Medulla oblongata (tissue), 1 donor: ENCODE data around the gene PDE4D.

Experiments
- DNase-seq: peaks from one replicate; pipeline ENCODE4 v3.0.0-alpha.2; 2015; ENCODE audit errors: extremely low spot score

The PDE4D gene

GRCh38 chr5:59256331-59256730 is 637.2 kb downstream of the PDE4D start:
- no peak for DNase-seq

DNA sequence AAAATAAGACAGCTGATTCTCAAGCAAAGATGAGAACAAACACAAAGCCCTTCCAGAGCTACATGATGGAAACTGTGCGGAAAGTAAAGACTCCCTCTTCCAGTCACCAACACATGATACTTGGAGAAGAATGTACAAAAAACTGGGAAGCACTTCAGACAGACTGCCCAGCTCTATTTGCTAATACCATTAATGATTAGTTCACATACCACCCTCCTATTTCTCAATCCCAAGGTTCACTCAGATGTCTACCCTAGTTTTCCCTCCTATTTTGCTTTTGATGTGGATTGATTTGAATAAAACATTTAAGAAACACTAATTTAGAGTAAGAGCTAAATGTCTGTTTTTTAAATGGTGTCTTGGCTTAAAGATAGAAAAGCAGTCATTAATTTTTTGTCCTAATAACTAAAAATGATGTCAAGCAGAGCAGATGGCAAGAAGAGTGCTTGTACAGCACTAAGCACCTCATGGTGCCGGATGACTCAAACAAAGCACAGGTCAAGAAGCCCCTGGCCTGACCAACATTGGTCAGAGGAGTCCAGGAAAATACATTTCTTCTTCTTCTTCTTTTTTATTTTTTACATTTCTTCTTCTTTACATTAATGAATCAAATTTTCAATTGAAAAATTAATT is 639.4 kb downstream of the PDE4D start:
- no peak for DNase-seq

DNA sequence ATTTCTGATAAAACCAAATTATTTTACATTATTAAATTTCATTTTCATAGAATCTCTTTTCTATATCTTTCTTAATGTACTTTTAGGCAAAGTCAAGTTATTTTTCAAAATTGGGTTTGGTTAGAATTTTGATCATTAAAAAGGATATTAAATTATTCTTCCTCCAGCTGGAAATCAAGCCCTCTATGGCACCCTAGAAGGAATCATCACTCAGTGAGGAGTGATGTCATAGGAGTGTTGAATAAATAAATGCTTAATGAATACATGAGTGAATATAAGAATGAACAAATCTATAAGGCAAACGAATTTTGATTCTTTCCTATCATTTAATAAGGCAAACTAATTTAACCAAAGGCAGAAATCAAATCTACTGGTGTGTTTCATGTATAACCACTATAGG is 639.9 kb downstream of the PDE4D start:
- DNase-seq, result no peak

- DNase-seq, result no peak
Observed at GRCh38 chr5:59251627-59252026, 641.9 kb downstream of the PDE4D start.

- DNase-seq, result no peak
Observed at GRCh38 chr5:59249726-59250125, 643.8 kb downstream of the PDE4D start.

DNA sequence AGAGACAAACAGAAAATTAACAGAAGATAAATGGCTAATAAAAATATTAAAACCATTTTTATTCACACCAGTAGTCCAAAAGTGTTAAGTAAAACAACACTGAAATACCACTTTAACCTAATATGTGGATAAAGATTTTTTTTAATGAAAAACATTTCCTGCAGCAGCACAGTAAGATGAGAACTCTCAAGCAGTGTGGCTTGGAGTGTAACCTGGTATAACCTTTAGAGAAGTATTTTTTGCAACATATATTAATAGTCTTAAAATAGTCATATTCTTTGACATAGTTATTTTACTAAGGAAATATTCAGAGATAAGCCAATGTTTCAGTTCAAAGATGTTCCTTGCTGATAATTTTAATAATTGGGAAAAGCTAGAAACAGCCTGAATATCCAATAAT is 644.4 kb downstream of the PDE4D start:
- DNase-seq, result no peak

- no peak for DNase-seq
Observed at GRCh38 chr5:59246882-59247281, 646.6 kb downstream of the PDE4D start.

- no peak for DNase-seq
Observed at GRCh38 chr5:59246145-59246869, 647.2 kb downstream of the PDE4D start.

- DNase-seq, result no peak
Observed at GRCh38 chr5:59245198-59245597, 648.3 kb downstream of the PDE4D start.

DNA sequence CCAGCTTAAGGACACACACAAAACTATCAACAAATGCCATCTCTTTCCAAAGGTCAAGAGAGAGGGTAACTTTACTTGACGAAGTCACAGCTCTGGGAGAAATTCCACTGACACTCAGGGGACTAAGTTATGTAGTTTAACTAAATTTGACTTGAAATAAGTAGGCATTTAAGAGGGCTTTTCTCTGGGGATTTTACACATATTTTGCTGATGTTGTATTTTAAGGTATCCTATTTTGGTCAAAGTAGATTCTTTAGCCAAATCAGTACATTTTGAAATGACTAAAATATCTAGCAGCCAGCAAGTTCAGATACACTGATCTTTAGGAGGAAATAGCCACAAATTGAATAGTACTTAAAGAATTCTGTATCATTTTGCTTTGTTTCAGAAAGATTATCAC is 652.0 kb downstream of the PDE4D start:
- no peak for DNase-seq

DNA sequence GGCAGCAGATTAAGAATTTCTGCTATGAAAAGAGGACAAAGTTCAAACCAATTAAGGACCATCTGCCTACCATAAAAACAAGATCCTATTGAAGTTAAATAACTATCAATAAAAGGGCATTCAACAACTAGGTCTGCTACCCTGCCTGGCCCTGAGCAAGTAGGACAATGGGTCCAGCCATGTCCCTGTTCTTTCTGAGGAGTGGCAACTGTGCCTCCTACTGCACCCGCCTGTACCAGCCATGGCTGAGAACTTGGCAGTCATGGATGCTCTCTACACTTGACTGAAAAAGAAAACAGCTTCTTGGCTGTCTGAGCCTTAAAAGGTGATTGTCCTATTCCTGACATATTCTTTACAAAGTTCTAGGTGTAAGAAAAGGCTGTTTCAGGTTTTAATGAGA is 652.4 kb downstream of the PDE4D start:
- DNase-seq, result peak; percentile 23

- DNase-seq, result no peak
Observed at GRCh38 chr5:59238126-59238902, 655.2 kb downstream of the PDE4D start.

DNA sequence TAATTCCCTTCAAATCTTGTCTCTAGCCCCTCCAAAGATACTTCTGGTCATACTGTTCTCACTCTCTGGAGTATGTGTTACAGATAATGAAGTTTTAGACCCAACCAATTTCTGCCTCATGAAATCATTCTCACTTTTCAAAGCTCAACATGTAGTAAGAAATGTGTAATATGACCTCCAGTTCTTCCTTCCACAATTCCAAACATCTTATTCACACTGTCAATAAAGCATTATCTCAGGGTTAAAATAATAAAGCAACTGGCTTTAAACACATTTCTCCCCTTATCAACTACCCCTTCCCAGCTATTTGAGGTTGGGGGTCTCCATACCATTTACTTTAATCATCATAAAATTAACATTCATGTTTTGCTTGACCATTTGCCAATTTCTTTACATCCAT is 656.5 kb downstream of the PDE4D start:
- no peak for DNase-seq

DNA sequence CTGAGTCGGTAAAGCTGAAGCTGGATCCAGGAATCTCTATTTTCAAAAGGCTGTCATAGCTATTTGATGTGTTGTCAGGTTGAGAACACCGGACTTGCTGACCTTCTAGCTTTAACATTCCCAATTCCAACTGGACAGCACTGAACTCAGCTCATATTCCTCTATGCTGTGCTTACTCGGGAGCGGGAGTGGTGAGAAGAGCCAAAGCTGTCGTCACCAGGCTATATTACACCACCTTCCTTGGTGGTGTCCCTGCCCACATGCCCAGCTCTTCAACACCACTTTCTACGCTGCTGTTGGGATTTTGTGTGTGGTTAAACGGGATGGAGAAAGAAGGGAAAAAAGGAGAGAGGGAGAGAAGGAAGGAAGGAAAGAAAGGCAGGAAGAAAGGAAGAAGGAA is 657.1 kb downstream of the PDE4D start:
- DNase-seq, result no peak

DNA sequence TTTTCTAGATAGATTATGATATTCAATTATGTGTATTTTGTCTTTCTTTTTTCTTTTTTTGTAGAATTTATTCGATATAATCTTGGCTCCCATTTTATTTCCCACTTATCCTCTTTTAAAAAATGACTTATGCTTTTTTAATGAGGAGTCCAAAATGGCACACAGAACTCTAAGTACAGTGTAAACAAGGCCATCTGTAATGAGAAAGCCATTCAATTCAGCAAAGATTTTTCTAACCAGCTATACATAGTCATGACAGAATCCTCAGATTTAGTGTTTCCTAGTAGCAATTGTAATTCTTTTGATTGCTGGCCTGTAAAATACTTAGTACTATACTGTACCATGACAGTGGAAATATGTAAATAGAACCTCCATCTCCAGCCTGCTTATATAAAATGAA is 659.3 kb downstream of the PDE4D start:
- DNase-seq, result no peak

GRCh38 chr5:59231221-59231931 is 662.1 kb downstream of the PDE4D start:
- no peak for DNase-seq

GRCh38 chr5:59222687-59223511 is 670.6 kb downstream of the PDE4D start:
- no peak for DNase-seq

- DNase-seq, result no peak
Observed at GRCh38 chr5:59221769-59222168, 671.8 kb downstream of the PDE4D start.

DNA sequence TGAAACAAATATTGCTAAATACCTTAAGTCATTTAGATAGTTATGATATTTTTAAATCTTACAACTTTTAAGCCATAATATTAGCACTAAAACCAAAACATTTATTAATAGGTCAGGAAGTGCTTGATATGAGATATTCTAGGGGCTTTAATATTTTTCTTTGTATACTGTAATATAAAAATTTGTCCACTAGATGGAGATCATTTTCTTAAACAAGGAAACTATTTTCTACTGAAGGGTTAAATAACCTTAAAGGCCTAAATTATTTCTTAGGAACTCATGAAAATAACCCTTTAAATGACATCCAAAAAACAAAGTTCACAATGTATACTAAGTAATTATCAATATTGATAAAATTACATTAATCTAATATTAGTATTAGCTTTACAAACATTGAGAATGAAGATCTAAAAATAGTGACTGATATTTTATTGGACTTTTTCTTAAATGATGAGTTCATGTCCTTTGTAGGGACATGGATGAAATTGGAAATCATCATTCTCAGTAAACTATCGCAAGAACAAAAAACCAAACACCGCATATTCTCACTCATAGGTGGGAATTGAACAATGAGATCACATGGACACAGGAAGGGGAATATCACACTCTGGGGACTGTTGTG is 675.0 kb downstream of the PDE4D start:
- DNase-seq, result no peak

DNA sequence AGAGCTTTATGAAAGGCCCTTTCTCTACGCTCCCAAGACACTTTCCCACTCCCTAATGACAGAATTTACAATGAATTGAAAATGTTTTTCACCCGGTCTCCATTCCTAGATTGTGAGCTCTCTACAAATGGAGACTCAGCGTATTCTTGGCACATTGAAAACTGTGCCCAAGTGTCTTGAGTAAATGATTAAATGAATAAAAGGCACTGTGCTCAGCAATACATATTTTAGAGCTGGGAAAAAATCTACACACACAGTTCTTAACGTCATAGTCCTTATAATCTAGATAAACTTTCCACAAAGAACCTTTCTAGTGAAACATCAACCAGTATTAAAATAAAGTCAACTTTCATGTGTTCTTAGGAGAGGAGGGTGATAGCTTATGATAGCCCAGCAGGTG is 676.7 kb downstream of the PDE4D start:
- DNase-seq, result no peak

DNA sequence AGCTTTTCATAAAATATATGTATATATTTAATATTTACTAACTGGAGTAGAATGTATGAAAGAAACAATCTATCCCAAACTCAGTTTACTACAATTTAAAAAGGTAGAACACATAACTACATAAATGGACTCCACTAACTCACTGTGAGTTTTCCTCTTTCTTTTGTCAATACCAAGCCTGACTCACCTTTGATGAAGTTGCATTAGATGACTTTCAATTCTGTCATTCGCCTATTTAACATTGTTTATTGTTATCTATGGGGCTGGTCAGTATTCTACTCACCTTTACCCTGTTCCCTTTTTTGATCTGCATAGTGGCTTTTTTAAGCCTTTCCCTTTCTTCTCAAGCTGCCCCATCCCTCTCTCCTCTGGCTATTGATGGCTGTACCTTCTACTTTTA is 680.9 kb downstream of the PDE4D start:
- DNase-seq, result no peak
